Limb (tissue), 2 donors: ENCODE results near the gene PGLYRP2.

Source experiments
- DNase-seq, 2 donors: peaks; one replicate each; pipeline ENCODE4 v3.0.0-alpha.2; 2016; ENCODE audit errors: extremely low spot score in 2 of 2

PGLYRP2 gene

GRCh38 chr19:15455996-15456395 is 23.3 kb downstream of the PGLYRP2 start:
- no peak for DNase-seq

- DNase-seq: no peak
Measured at GRCh38 chr19:15453906-15454860, 25.1 kb downstream of the PGLYRP2 start.

- no peak for DNase-seq
Measured at GRCh38 chr19:15453091-15453578, 26.2 kb downstream of the PGLYRP2 start.

GRCh38 chr19:15452111-15453047 is 26.9 kb downstream of the PGLYRP2 start:
- DNase-seq: peak; percentile 48 to 81

GRCh38 chr19:15450528-15450890 is 28.8 kb downstream of the PGLYRP2 start:
- DNase-seq: no peak

GRCh38 chr19:15449620-15450527 is 29.4 kb downstream of the PGLYRP2 start, which contains the start of gene WIZ:
Gene WIZ, minus strand, starts transcription at chr19:15449956. Its CDS starts 1,649 bp downstream, at chr19:15448307.
- peak; percentile 55 to 96 for DNase-seq

- no peak for DNase-seq
Measured at GRCh38 chr19:15448778-15449619, 30.3 kb downstream of the PGLYRP2 start.

- peak in 1 of 2 donors; percentile 42 for DNase-seq
Measured at GRCh38 chr19:15448044-15448777, 31.1 kb downstream of the PGLYRP2 start.

GRCh38 chr19:15447057-15447456 is 32.2 kb downstream of the PGLYRP2 start:
- DNase-seq: no peak

GRCh38 chr19:15445807-15446376 is 33.4 kb downstream of the PGLYRP2 start:
- peak in 1 of 2 donors; percentile 19 for DNase-seq

- peak in 1 of 2 donors; percentile 21 for DNase-seq
Measured at GRCh38 chr19:15445227-15445605, 34.1 kb downstream of the PGLYRP2 start.

- peak in 1 of 2 donors; percentile 17 for DNase-seq
Measured at GRCh38 chr19:15444505-15445226, 34.6 kb downstream of the PGLYRP2 start.

GRCh38 chr19:15443838-15444237 is 35.5 kb downstream of the PGLYRP2 start:
- DNase-seq: peak in 1 of 2 donors; percentile 19

GRCh38 chr19:15443325-15443724 is 36.0 kb downstream of the PGLYRP2 start:
- no peak for DNase-seq

- peak in 1 of 2 donors; percentile 18 for DNase-seq
Measured at GRCh38 chr19:15442142-15442920, 37.0 kb downstream of the PGLYRP2 start.

GRCh38 chr19:15441317-15441716 is 38.0 kb downstream of the PGLYRP2 start:
- no peak for DNase-seq
